Endothelial cell of umbilical vein (primary cell): ENCODE measurements around the gene NCOA3. TPM values are rescaled to one million over a fixed set of nuclear protein-coding genes. Genes with fewer than 3 reads are reported as not detected.

ENCODE experiments used
- BruUV-seq: library from RNA; stranded (reverse); fragments of 400-500 nt; replicated peaks from 2 replicates; lab custom pipeline; 2021; lab: Mats Ljungman, UMichigan
- CTCF ChIA-PET: fragments of 300-600, 350-600 bp; sonication (Branson Sonifier 250); formaldehyde crosslinking; loops from one replicate; lab custom pipeline; 2021; ENCODE audit warnings: antibody characterized with exemption, inconsistent platforms; lab: Charles Lee
- POLR2A ChIA-PET: fragments of 300-600, 350-600 bp; sonication (Branson Sonifier 250); formaldehyde crosslinking; loops from one replicate; lab custom pipeline; 2021; ENCODE audit warnings: antibody characterized with exemption, inconsistent platforms; lab: Charles Lee
- DNase-seq: peaks from one replicate; pipeline ENCODE4 v3.0.0-alpha.2; 2011; ENCODE audit warnings: low read depth, low spot score
- FAIRE-seq: peaks from 2 replicates; lab custom pipeline; 2011; peaks lifted over from hg19 to GRCh38; lab: Jason Lieb, UNC
- H2AFZ ChIP-seq: 2 replicates; pipeline ENCODE4 v1.6.0; 2012; ENCODE audit warnings: low read depth, low read length, control low read depth, inconsistent platforms
- H3K27ac ChIP-seq: 2 replicates; pipeline ENCODE4 v1.5.1; 2011; ENCODE audit warnings: low read depth, mild to moderate bottlenecking, control low read depth, low read length, moderate library complexity; ENCODE audit not compliant: insufficient read depth
- H3K27me3 ChIP-seq, 2 experiments: 2 replicates each; pipeline versions ENCODE4 v1.6.0 to v1.6.1; 2011; ENCODE audit warnings: low read length in 2 of 2, mixed read lengths in 1 of 2; ENCODE audit not compliant: control insufficient read depth in 2 of 2, insufficient read depth in 2 of 2
- H3K36me3 ChIP-seq, 2 experiments: 2 replicates in 1 of 2; 3 replicates in 1 of 2; pipeline ENCODE4 v1.5.1; 2011; ENCODE audit warnings: low read length in 2 of 2, mild to moderate bottlenecking in 1 of 2, moderate library complexity in 1 of 2; ENCODE audit not compliant: control insufficient read depth in 2 of 2, insufficient read depth in 2 of 2; ENCODE audit errors: extremely low read depth in 1 of 2
- H3K4me1 ChIP-seq: 3 replicates; pipeline ENCODE4 v1.5.1; 2011; ENCODE audit warnings: mild to moderate bottlenecking, low read length; ENCODE audit not compliant: control insufficient read depth, insufficient read depth; ENCODE audit errors: extremely low read depth
- H3K4me2 ChIP-seq: 2 replicates; pipeline ENCODE4 v1.6.1; 2011; ENCODE audit warnings: low read length, control low read depth, mixed read lengths; ENCODE audit not compliant: insufficient read depth
- H3K4me3 ChIP-seq, 3 experiments: fragments of 200-600 bp in 1 of 3; sonication (generic), shearing (Covaris generic) in 1 of 3; replicated peaks in 1 of 3; 2 replicates each; pipeline ENCODE4 v1.5.1; 2011 to 2016; ENCODE audit warnings: control low read depth in 3 of 3, low read length in 3 of 3, mild to moderate bottlenecking in 2 of 3, inconsistent platforms in 1 of 3, low read depth in 1 of 3, moderate library complexity in 1 of 3; ENCODE audit not compliant: insufficient read depth in 1 of 3
- H3K79me2 ChIP-seq: 2 replicates; pipeline ENCODE4 v1.6.0; 2012; ENCODE audit warnings: low read length, inconsistent platforms; ENCODE audit not compliant: control insufficient read depth, insufficient read depth
- H3K9ac ChIP-seq: replicated peaks from 2 replicates; pipeline ENCODE3; 2011; ENCODE audit warnings: low read length, control low read depth; ENCODE audit not compliant: insufficient read depth; ENCODE audit errors: extremely low read depth
- H3K9me1 ChIP-seq: replicated peaks from 3 replicates; pipeline ENCODE4 v1.6.0; 2011; ENCODE audit warnings: mild to moderate bottlenecking, low read length; ENCODE audit not compliant: control insufficient read depth, insufficient read depth; ENCODE audit errors: extremely low read depth
- H3K9me3 ChIP-seq: replicated peaks from 2 replicates; pipeline ENCODE4 v1.5.1; 2012; ENCODE audit warnings: low read length, inconsistent platforms; ENCODE audit not compliant: control insufficient read depth, insufficient read depth
- H4K20me1 ChIP-seq: replicated peaks from 2 replicates; pipeline ENCODE3; 2011; ENCODE audit warnings: mild to moderate bottlenecking, low read length; ENCODE audit not compliant: control insufficient read depth, insufficient read depth; ENCODE audit errors: extremely low read depth
- EZH2 ChIP-seq: IDR thresholded peaks from 2 replicates; pipeline ENCODE4 v1.6.1; 2012; ENCODE audit warnings: borderline replicate concordance, low read depth, mild to moderate bottlenecking, moderate library complexity, low read length, inconsistent platforms; ENCODE audit not compliant: severe bottlenecking
- FOS ChIP-seq: IDR thresholded peaks from 2 replicates; pipeline ENCODE4 v1.6.1; 2011; ENCODE audit warnings: mild to moderate bottlenecking, low read length, moderate library complexity, borderline replicate concordance; ENCODE audit not compliant: insufficient read depth
- GATA2 ChIP-seq: IDR thresholded peaks from 2 replicates; pipeline ENCODE4 v1.7.0; 2011; ENCODE audit warnings: low read depth, mild to moderate bottlenecking, moderate library complexity, mixed read lengths, low read length; ENCODE audit not compliant: insufficient read length, insufficient read depth
- JUN ChIP-seq: IDR thresholded peaks from 2 replicates; pipeline ENCODE4 v1.6.1; 2011; ENCODE audit warnings: borderline replicate concordance, low read depth; ENCODE audit not compliant: insufficient read length, insufficient read depth
- MYC ChIP-seq: IDR thresholded peaks from one replicate; pipeline ENCODE4 v1.6.1; 2011; ENCODE audit warnings: mild to moderate bottlenecking, low read depth, low read length
- POLR2A ChIP-seq: IDR thresholded peaks from 2 replicates; pipeline ENCODE4 v1.6.1; 2012; ENCODE audit warnings: low read depth, mild to moderate bottlenecking, control low read depth, low read length
- POLR2AphosphoS5 ChIP-seq: IDR thresholded peaks from 2 replicates; pipeline ENCODE4 v1.6.1; 2012; ENCODE audit warnings: low read depth, mild to moderate bottlenecking, control low read depth, low read length, moderate library complexity; ENCODE audit not compliant: insufficient read depth
- dilution Hi-C: fragments of 300-500 bp; cut with MboI; formaldehyde crosslinking; loops from one replicate; pipeline ENCODE4 v1.15.0; 2019; ENCODE audit warnings: low sequenced_read_pairs; ENCODE audit not compliant: extremely low pct_ligation_motif_present
- intact Hi-C: fragments of 100-400 bp; cut with micrococcal nuclease; formaldehyde crosslinking; loops from one replicate; pipeline ENCODE4 v1.10.0; 2022
- polyA plus RNA-seq, 4 experiments: library from polyadenylated mRNA; depleted of rRNA in 3 of 4; stranded (reverse) in 3 of 4; unstranded in 1 of 4; fragments of >200 nt; gene quantifications; 2 replicates each; pipeline versions ENCODE4 v1.2.1 to v1.2.3, GENCODE V29; 2011 to 2012; ENCODE audit warnings: missing spikeins in 1 of 4
- total RNA-seq: library from RNA; stranded (reverse); gene quantifications from 2 replicates; pipeline ENCODE4 v1.2.3, GENCODE V29; 2021
- TF ChIP-seq, protein P1 (sequence below): IDR thresholded peaks from 2 replicates; pipeline ENCODE4 v1.6.1; 2011; ENCODE audit not compliant: insufficient read depth, insufficient read length
- TF ChIP-seq, protein P2 (sequence below), 2 donors: IDR thresholded peaks; 1 replicate in 1 of 2; 2 replicates in 1 of 2; pipeline ENCODE4 v1.5.1; 2011; ENCODE audit warnings: low read length in 2 of 2, mild to moderate bottlenecking in 2 of 2, moderate library complexity in 2 of 2, control low read depth in 1 of 2, inconsistent platforms in 1 of 2, low read depth in 1 of 2; ENCODE audit not compliant: insufficient read depth in 1 of 2; ENCODE audit errors: extremely low read depth in 1 of 2

The NCOA3 gene
- total and polyA plus RNA-seq, 2 donors (not counting 3 experiments of a cell fraction or from before 2014, with no cell fraction given): 12.0 to 35.6 TPM

DNA sequence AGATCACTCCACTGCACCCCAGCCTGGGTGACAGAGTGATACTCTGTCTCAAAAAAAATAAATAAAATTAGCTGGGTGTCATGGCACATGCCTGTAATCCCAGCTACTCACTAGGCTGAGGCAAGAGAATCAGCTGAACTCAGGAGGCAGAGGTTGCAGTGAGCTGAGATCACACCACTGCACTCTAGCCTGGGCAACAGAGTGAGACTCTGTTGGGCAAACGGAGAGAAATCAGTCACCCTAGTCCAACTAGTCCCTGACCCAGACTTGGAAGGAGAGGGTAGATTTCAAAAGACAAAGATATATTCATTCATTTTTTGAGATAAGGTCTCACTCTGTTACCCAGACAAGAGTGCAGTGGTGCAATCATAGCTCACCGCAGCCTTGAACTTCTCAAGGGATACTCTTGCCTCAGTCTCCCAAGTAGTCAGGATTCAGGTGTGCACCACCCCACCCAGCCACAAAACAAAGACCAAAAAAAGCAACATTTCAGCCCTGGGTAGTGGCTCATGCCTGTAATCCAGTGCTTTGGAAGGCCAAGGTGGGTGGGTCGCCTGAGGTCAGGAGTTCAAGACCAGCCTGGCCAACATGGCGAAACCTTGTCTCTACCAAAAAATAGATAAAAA, 26.2 kb upstream of the NCOA3 start:
- Histone ChIP-seq H3K79me2 (no peaks in the 10 kb centered on the region), H3K27me3 (no peaks in the 10 kb centered on the region), H3K4me3 (no peak overlapping the region), H3K27ac (no peak overlapping the region), H3K9ac (no peak overlapping the region), H2AFZ (no peak overlapping the region), H4K20me1 (no peaks in the 10 kb centered on the region), H3K4me2 (no peak overlapping the region), H3K36me3 (no peaks in the 10 kb centered on the region), H3K9me1 (no peaks in the 10 kb centered on the region), H3K9me3 (no peaks in the 10 kb centered on the region), H3K4me1 (no peaks in the 10 kb centered on the region)
- no peak for DNase-seq
- BruUV-seq: no TSS peak
- intact Hi-C loops: no loop called here
- POLR2A ChIA-PET: no interaction called here
- CTCF ChIA-PET: no interaction called here
- TF ChIP-seq POLR2AphosphoS5 (no peak), JUN (no peak), POLR2A (no peak), MYC (no peak), GATA2 (no peak), FOS (no peak), EZH2 (no peak)
- TF ChIP-seq, protein P1, sequence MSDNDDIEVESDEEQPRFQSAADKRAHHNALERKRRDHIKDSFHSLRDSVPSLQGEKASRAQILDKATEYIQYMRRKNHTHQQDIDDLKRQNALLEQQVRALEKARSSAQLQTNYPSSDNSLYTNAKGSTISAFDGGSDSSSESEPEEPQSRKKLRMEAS: no peak
- TF ChIP-seq, protein P2, sequence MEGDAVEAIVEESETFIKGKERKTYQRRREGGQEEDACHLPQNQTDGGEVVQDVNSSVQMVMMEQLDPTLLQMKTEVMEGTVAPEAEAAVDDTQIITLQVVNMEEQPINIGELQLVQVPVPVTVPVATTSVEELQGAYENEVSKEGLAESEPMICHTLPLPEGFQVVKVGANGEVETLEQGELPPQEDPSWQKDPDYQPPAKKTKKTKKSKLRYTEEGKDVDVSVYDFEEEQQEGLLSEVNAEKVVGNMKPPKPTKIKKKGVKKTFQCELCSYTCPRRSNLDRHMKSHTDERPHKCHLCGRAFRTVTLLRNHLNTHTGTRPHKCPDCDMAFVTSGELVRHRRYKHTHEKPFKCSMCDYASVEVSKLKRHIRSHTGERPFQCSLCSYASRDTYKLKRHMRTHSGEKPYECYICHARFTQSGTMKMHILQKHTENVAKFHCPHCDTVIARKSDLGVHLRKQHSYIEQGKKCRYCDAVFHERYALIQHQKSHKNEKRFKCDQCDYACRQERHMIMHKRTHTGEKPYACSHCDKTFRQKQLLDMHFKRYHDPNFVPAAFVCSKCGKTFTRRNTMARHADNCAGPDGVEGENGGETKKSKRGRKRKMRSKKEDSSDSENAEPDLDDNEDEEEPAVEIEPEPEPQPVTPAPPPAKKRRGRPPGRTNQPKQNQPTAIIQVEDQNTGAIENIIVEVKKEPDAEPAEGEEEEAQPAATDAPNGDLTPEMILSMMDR (IDR thresholded peaks at IDR 0.05; ENCODE audit: extremely low read depth in 1 of 2, insufficient read depth in 1 of 2, low read depth in 1 of 2, low read length in 2 of 2): no peak
- FAIRE-seq: no peak
- dilution Hi-C loops: no loop called here
